ENCODE measurements around the gene ARPC1B. TPM values are rescaled to one million over a fixed set of nuclear protein-coding genes. Genes with fewer than 3 reads are reported as not detected.

Gene ARPC1B
- total and polyA plus RNA-seq, 2 donors (not counting 1 experiment from before 2014, with no cell fraction given), result 142 to 563 TPM

GRCh38 chr7:99420213-99420612, 45.7 kb downstream of the ARPC1B start:
- Histone ChIP-seq H4K20me1 (ENCODE audit: control insufficient read depth, insufficient read depth, low read length, poor library complexity, severe bottlenecking) (peaks cover 34% of the 10 kb centered on the region), H3K27ac (ENCODE audit: low read length in 2 of 2) (no peak overlapping the region), H3K9me3 (ENCODE audit: control extremely low read depth in 1 of 3, control insufficient read depth in 2 of 3, insufficient read depth in 1 of 3, low read length in 2 of 3) (no peaks in the 10 kb centered on the region), H3K4me3 (ENCODE audit: control extremely low read depth in 1 of 5, extremely low read depth in 1 of 5, insufficient read depth in 1 of 5, low read depth in 2 of 5, low read length in 4 of 5) (no peak overlapping the region), H3K36me3 (replicated peaks in 1 of 2; ENCODE audit: control extremely low read depth in 1 of 2, control insufficient read depth in 1 of 2, extremely low read depth in 1 of 2, insufficient read depth in 2 of 2, low read length in 1 of 2) (peaks cover 13 to 56% of the 10 kb centered on the region in 2 experiments), H2AFZ (ENCODE audit: insufficient read depth, low read depth, low read length, poor library complexity, severe bottlenecking) (no peak overlapping the region), H3K27me3 (replicated peaks in 1 of 4; ENCODE audit: control extremely low read depth in 1 of 4, control insufficient read depth in 3 of 4, insufficient read depth in 4 of 4, low read length in 3 of 4) (no peaks in the 10 kb centered on the region), H3K4me2 (replicated peaks; ENCODE audit: low read depth, low read length, poor library complexity, severe bottlenecking) (no peak overlapping the region), H3K4me1 (ENCODE audit: control insufficient read depth in 2 of 2, insufficient read depth in 2 of 2, low read length in 2 of 2) (no peaks in the 10 kb centered on the region), H3K9ac (ENCODE audit: low read length) (no peak overlapping the region), H3K79me2 (ENCODE audit: control insufficient read depth, insufficient read depth, low read length) (peaks cover 16% of the 10 kb centered on the region)
- DNase-seq (no peak), ATAC-seq (ENCODE audit: low read depth) (no peak)
- no peak overlapping the region for H3K4me3 Mint-ChIP-seq
- H3K9me3 Mint-ChIP-seq (ENCODE audit: insufficient read depth), result no peaks in the 10 kb centered on the region
- CTCF ChIA-PET, result no interaction called here
- intact Hi-C loops (cut with micrococcal nuclease), result no loop called here
- no peak overlapping the region for H3K27ac Mint-ChIP-seq
- POLR2A ChIA-PET, result no interaction called here
- no peaks in the 10 kb centered on the region for H3K4me1 Mint-ChIP-seq
- TF ChIP-seq EZH2 (IDR thresholded peaks at IDR 0.05; ENCODE audit: borderline replicate concordance, insufficient read depth, low read depth, low read length, poor library complexity, severe bottlenecking), result no peak
- no peak for TF ChIP-seq CTCF (IDR thresholded peaks at IDR 0.05)
- WGBS (ENCODE audit: insufficient coverage), result 100% methylated on average over 3 of the region's 5 CpGs
- H3K27me3 Mint-ChIP-seq, result no peaks in the 10 kb centered on the region

GRCh38 chr7:99420986-99421385, 46.5 kb downstream of the ARPC1B start:
- Mint-ChIP-seq H3K4me1 (no peaks in the 10 kb centered on the region), H3K27me3 (no peaks in the 10 kb centered on the region), H3K9me3 (ENCODE audit: insufficient read depth) (no peaks in the 10 kb centered on the region), H3K27ac (no peak overlapping the region), H3K4me3 (no peak overlapping the region)
- ChIA-PET POLR2A (no interaction called here), CTCF (no interaction called here)
- 98% methylated on average over 6 of the region's 7 CpGs for WGBS (ENCODE audit: insufficient coverage)
- Histone ChIP-seq H3K79me2 (ENCODE audit: control insufficient read depth, insufficient read depth, low read length) (peaks cover 16% of the 10 kb centered on the region), H3K9ac (ENCODE audit: low read length) (no peak overlapping the region), H3K36me3 (replicated peaks in 1 of 2; ENCODE audit: control extremely low read depth in 1 of 2, control insufficient read depth in 1 of 2, extremely low read depth in 1 of 2, insufficient read depth in 2 of 2, low read length in 1 of 2) (peaks cover 12 to 56% of the 10 kb centered on the region in 2 experiments), H3K4me1 (ENCODE audit: control insufficient read depth in 2 of 2, insufficient read depth in 2 of 2, low read length in 2 of 2) (no peaks in the 10 kb centered on the region), H3K27me3 (replicated peaks in 1 of 4; ENCODE audit: control extremely low read depth in 1 of 4, control insufficient read depth in 3 of 4, insufficient read depth in 4 of 4, low read length in 3 of 4) (no peaks in the 10 kb centered on the region), H3K4me2 (replicated peaks; ENCODE audit: low read depth, low read length, poor library complexity, severe bottlenecking) (no peak overlapping the region), H3K9me3 (ENCODE audit: control extremely low read depth in 1 of 3, control insufficient read depth in 2 of 3, insufficient read depth in 1 of 3, low read length in 2 of 3) (no peaks in the 10 kb centered on the region), H2AFZ (ENCODE audit: insufficient read depth, low read depth, low read length, poor library complexity, severe bottlenecking) (no peak overlapping the region), H3K4me3 (ENCODE audit: control extremely low read depth in 1 of 5, extremely low read depth in 1 of 5, insufficient read depth in 1 of 5, low read depth in 2 of 5, low read length in 4 of 5) (no peak overlapping the region), H3K27ac (ENCODE audit: low read length in 2 of 2) (no peak overlapping the region), H4K20me1 (ENCODE audit: control insufficient read depth, insufficient read depth, low read length, poor library complexity, severe bottlenecking) (peaks cover 32% of the 10 kb centered on the region)
- intact Hi-C loops (cut with micrococcal nuclease), result no loop called here
- no peak for DNase-seq
- TF ChIP-seq CTCF (IDR thresholded peaks at IDR 0.05), result no peak
- no peak for TF ChIP-seq EZH2 (IDR thresholded peaks at IDR 0.05; ENCODE audit: borderline replicate concordance, insufficient read depth, low read depth, low read length, poor library complexity, severe bottlenecking)
- ATAC-seq (ENCODE audit: low read depth), result no peak

All from B cell (primary cell).